HepG2 (cell line): Measurements from ENCODE around the gene FBXO4.

Experiments
- FOXK2 ChIP-seq: fragments of 450-650 bp; IDR thresholded peaks from 2 replicates; pipeline ENCODE4 v1.6.1; 2016
- JUNB ChIP-seq: sonication (generic); formaldehyde crosslinking; IDR thresholded peaks from 2 replicates; pipeline ENCODE4 v1.8.0; 2022; ENCODE audit warnings: missing genetic modification reagents, mild to moderate bottlenecking, borderline replicate concordance
- TAF1 ChIP-seq: sonication (generic); formaldehyde crosslinking; IDR thresholded peaks from 2 replicates; pipeline ENCODE4 v1.4.0; 2020; ENCODE audit warnings: missing genetic modification reagents
- ZBTB7A ChIP-seq: sonication (generic); formaldehyde crosslinking; IDR thresholded peaks from 2 replicates; pipeline ENCODE4 v1.8.0; 2022; ENCODE audit warnings: mild to moderate bottlenecking, missing genetic modification reagents
- ZFAT ChIP-seq: sonication (generic); formaldehyde crosslinking; conservative IDR thresholded peaks from 2 replicates; pipeline ENCODE4 v1.8.1; 2023; ENCODE audit warnings: missing genetic modification reagents, inconsistent platforms
- ZFP62 ChIP-seq: sonication (generic); formaldehyde crosslinking; IDR thresholded peaks from 2 replicates; pipeline ENCODE4 v1.4.0; 2020; ENCODE audit warnings: missing genetic modification reagents
- ZSCAN25 ChIP-seq: sonication (generic); formaldehyde crosslinking; IDR thresholded peaks from 2 replicates; pipeline ENCODE4 v1.8.0; 2022; ENCODE audit warnings: mild to moderate bottlenecking, missing genetic modification reagents
- TF ChIP-seq, protein P1 (sequence below): sonication (generic); formaldehyde crosslinking; IDR thresholded peaks from 2 replicates; pipeline ENCODE4 v1.5.0; 2020; ENCODE audit warnings: mild to moderate bottlenecking, missing genetic modification reagents, borderline replicate concordance
- TF ChIP-seq, protein P2 (sequence below): sonication (generic); formaldehyde crosslinking; IDR thresholded peaks from one replicate; pipeline ENCODE4 v1.5.1; 2020; ENCODE audit warnings: mild to moderate bottlenecking, missing genetic modification reagents; ENCODE audit errors: not compliant biosample characterization
- TF ChIP-seq, protein P3 (sequence below): sonication (generic); formaldehyde crosslinking; IDR thresholded peaks from 2 replicates; pipeline ENCODE4 v1.5.0; 2020; ENCODE audit warnings: mild to moderate bottlenecking, missing genetic modification reagents, moderate library complexity
- TF ChIP-seq, protein P4 (sequence below): sonication (generic); formaldehyde crosslinking; IDR thresholded peaks from 2 replicates; pipeline ENCODE4 v1.9.0; 2022; ENCODE audit warnings: low read depth, missing genetic modification reagents

DNA sequence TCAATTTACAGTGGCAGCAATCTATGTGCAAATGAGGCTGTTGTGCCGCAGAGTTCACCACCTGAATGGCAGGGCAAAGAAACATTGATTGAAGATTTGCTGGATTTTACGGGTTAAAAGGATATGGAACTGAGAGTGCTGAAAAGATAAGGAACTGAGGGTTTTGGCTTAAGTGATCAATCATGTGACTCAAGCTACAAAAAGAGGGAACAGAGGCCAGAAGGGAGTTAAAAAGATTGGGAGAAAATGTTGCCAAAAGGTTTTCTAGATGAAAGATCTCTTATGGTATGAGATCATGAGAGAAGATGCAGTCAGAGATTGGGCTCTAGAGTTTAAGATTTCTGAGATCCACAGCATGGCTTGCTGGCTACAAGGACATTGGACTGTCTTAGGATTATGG lies 28.9 kb upstream of the FBXO4 start:
- no peak for TF ChIP-seq JUNB (CRISPR knock-in tag)
- TF ChIP-seq, protein P1, sequence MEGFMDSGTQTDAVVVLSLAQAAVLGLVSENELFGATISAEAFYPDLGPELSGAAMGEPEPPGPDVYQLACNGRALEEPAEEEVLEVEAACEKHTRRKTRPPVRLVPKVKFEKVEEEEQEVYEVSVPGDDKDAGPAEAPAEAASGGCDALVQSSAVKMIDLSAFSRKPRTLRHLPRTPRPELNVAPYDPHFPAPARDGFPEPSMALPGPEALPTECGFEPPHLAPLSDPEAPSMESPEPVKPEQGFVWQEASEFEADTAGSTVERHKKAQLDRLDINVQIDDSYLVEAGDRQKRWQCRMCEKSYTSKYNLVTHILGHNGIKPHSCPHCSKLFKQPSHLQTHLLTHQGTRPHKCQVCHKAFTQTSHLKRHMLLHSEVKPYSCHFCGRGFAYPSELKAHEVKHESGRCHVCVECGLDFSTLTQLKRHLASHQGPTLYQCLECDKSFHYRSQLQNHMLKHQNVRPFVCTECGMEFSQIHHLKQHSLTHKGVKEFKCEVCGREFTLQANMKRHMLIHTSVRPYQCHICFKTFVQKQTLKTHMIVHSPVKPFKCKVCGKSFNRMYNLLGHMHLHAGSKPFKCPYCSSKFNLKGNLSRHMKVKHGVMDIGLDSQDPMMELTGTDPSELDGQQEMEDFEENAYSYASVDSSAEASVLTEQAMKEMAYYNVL (CRISPR knock-in tag), result no peak
- TF ChIP-seq FOXK2, result no peak
- TF ChIP-seq, protein P2, sequence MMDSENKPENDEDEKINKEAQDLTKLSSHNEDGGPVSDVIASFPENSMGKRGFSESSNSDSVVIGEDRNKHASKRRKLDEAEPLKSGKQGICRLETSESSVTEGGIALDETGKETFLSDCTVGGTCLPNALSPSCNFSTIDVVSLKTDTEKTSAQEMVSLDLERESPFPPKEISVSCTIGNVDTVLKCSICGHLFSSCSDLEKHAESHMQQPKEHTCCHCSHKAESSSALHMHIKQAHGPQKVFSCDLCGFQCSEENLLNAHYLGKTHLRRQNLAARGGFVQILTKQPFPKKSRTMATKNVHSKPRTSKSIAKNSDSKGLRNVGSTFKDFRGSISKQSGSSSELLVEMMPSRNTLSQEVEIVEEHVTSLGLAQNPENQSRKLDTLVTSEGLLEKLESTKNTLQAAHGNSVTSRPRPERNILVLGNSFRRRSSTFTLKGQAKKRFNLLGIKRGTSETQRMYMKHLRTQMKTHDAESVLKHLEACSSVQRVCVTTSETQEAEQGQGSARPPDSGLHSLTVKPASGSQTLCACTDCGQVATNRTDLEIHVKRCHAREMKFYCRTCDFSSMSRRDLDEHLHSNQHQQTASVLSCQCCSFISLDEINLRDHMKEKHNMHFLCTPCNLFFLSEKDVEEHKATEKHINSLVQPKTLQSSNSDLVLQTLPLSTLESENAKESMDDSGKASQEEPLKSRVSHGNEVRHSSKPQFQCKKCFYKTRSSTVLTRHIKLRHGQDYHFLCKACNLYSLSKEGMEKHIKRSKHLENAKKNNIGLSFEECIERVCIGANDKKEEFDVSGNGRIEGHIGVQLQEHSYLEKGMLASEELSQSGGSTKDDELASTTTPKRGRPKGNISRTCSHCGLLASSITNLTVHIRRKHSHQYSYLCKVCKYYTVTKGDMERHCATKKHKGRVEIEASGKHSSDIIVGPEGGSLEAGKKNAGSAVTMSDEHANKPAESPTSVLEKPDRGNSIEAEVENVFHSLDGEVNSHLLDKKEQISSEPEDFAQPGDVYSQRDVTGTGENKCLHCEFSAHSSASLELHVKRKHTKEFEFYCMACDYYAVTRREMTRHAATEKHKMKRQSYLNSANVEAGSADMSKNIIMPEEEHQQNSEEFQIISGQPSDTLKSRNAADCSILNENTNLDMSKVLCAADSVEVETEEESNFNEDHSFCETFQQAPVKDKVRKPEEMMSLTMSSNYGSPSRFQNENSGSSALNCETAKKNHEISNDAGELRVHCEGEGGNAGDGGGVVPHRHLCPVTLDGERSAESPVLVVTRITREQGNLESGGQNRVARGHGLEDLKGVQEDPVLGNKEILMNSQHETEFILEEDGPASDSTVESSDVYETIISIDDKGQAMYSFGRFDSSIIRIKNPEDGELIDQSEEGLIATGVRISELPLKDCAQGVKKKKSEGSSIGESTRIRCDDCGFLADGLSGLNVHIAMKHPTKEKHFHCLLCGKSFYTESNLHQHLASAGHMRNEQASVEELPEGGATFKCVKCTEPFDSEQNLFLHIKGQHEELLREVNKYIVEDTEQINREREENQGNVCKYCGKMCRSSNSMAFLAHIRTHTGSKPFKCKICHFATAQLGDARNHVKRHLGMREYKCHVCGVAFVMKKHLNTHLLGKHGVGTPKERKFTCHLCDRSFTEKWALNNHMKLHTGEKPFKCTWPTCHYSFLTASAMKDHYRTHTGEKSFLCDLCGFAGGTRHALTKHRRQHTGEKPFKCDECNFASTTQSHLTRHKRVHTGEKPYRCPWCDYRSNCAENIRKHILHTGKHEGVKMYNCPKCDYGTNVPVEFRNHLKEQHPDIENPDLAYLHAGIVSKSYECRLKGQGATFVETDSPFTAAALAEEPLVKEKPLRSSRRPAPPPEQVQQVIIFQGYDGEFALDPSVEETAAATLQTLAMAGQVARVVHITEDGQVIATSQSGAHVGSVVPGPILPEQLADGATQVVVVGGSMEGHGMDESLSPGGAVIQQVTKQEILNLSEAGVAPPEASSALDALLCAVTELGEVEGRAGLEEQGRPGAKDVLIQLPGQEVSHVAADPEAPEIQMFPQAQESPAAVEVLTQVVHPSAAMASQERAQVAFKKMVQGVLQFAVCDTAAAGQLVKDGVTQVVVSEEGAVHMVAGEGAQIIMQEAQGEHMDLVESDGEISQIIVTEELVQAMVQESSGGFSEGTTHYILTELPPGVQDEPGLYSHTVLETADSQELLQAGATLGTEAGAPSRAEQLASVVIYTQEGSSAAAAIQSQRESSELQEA (CRISPR knock-in tag), result no peak
- TF ChIP-seq ZSCAN25 (CRISPR knock-in tag), result no peak
- TF ChIP-seq, protein P3, sequence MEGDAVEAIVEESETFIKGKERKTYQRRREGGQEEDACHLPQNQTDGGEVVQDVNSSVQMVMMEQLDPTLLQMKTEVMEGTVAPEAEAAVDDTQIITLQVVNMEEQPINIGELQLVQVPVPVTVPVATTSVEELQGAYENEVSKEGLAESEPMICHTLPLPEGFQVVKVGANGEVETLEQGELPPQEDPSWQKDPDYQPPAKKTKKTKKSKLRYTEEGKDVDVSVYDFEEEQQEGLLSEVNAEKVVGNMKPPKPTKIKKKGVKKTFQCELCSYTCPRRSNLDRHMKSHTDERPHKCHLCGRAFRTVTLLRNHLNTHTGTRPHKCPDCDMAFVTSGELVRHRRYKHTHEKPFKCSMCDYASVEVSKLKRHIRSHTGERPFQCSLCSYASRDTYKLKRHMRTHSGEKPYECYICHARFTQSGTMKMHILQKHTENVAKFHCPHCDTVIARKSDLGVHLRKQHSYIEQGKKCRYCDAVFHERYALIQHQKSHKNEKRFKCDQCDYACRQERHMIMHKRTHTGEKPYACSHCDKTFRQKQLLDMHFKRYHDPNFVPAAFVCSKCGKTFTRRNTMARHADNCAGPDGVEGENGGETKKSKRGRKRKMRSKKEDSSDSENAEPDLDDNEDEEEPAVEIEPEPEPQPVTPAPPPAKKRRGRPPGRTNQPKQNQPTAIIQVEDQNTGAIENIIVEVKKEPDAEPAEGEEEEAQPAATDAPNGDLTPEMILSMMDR (CRISPR knock-in tag), result no peak
- no peak for TF ChIP-seq ZBTB7A (CRISPR knock-in tag)
- no peak for TF ChIP-seq TAF1
- TF ChIP-seq ZFP62 (CRISPR knock-in tag), result no peak
- no peak for TF ChIP-seq ZFAT (CRISPR knock-in tag)
- TF ChIP-seq, protein P4, sequence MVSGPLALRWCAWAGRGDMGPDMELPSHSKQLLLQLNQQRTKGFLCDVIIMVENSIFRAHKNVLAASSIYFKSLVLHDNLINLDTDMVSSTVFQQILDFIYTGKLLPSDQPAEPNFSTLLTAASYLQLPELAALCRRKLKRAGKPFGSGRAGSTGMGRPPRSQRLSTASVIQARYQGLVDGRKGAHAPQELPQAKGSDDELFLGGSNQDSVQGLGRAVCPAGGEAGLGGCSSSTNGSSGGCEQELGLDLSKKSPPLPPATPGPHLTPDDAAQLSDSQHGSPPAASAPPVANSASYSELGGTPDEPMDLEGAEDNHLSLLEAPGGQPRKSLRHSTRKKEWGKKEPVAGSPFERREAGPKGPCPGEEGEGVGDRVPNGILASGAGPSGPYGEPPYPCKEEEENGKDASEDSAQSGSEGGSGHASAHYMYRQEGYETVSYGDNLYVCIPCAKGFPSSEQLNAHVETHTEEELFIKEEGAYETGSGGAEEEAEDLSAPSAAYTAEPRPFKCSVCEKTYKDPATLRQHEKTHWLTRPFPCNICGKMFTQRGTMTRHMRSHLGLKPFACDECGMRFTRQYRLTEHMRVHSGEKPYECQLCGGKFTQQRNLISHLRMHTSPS (CRISPR knock-in tag), result no peak
